ENCODE data around the gene NLGN2. TPM values are rescaled to one million over a fixed set of nuclear protein-coding genes. Genes with fewer than 3 reads are reported as not detected.

The NLGN2 gene
- total RNA-seq, 2 donors from 2014 or later: 78.5 to 121 TPM

- no peaks in the 10 kb centered on the region for H3K9me3 Mint-ChIP-seq
- H3K36me3 ChIP-seq (ENCODE audit: control insufficient read depth, insufficient read depth, low read length): no peaks in the 10 kb centered on the region
- no peaks in the 10 kb centered on the region for H3K9me3 ChIP-seq (ENCODE audit: control insufficient read depth, low read length)
- H3K27ac Mint-ChIP-seq: no peak overlapping the region
- peaks cover 18% of the 10 kb centered on the region for H3K4me1 Mint-ChIP-seq
- TF ChIP-seq, protein P1, sequence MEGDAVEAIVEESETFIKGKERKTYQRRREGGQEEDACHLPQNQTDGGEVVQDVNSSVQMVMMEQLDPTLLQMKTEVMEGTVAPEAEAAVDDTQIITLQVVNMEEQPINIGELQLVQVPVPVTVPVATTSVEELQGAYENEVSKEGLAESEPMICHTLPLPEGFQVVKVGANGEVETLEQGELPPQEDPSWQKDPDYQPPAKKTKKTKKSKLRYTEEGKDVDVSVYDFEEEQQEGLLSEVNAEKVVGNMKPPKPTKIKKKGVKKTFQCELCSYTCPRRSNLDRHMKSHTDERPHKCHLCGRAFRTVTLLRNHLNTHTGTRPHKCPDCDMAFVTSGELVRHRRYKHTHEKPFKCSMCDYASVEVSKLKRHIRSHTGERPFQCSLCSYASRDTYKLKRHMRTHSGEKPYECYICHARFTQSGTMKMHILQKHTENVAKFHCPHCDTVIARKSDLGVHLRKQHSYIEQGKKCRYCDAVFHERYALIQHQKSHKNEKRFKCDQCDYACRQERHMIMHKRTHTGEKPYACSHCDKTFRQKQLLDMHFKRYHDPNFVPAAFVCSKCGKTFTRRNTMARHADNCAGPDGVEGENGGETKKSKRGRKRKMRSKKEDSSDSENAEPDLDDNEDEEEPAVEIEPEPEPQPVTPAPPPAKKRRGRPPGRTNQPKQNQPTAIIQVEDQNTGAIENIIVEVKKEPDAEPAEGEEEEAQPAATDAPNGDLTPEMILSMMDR (conservative IDR thresholded peaks at IDR 0.05): no peak
- DNase-seq: no peak
- no peak overlapping the region for H3K27ac ChIP-seq (ENCODE audit: low read depth, low read length)
- no peak overlapping the region for H3K4me3 ChIP-seq (ENCODE audit: low read length)
- no peaks in the 10 kb centered on the region for H3K4me1 ChIP-seq (ENCODE audit: control insufficient read depth, insufficient read depth, low read length)
- no peak overlapping the region for H3K9ac ChIP-seq (ENCODE audit: extremely low read depth, low read length, poor library complexity, severe bottlenecking)
- peaks cover 43% of the 10 kb centered on the region for H3K27me3 ChIP-seq (ENCODE audit: control insufficient read depth, insufficient read depth, low read length, poor library complexity, severe bottlenecking)
- 80 to 93% methylated on average over 2 of the region's 2 CpGs for WGBS, 2 experiments (ENCODE audit: insufficient coverage in 1 of 2, insufficient read length in 1 of 2)
- no peaks in the 10 kb centered on the region for H3K36me3 Mint-ChIP-seq (ENCODE audit: low read depth)
- peaks cover 83% of the 10 kb centered on the region for H3K27me3 Mint-ChIP-seq (ENCODE audit: insufficient read depth)
- H3K4me3 Mint-ChIP-seq: no peak overlapping the region
Measured at GRCh38 chr17:7442142-7442541, 34.5 kb downstream of the NLGN2 start.

- peaks cover 79% of the 10 kb centered on the region for H3K27me3 Mint-ChIP-seq (ENCODE audit: insufficient read depth)
- no peaks in the 10 kb centered on the region for H3K36me3 ChIP-seq (ENCODE audit: control insufficient read depth, insufficient read depth, low read length)
- TF ChIP-seq, protein P1 (conservative IDR thresholded peaks at IDR 0.05): no peak
- H3K4me1 Mint-ChIP-seq: peaks cover 8% of the 10 kb centered on the region
- H3K9me3 Mint-ChIP-seq: no peaks in the 10 kb centered on the region
- H3K27me3 ChIP-seq (ENCODE audit: control insufficient read depth, insufficient read depth, low read length, poor library complexity, severe bottlenecking): peaks cover 27% of the 10 kb centered on the region
- no peaks in the 10 kb centered on the region for H3K9me3 ChIP-seq (ENCODE audit: control insufficient read depth, low read length)
- no peak overlapping the region for H3K4me3 Mint-ChIP-seq
- WGBS, 2 experiments (ENCODE audit: insufficient coverage in 1 of 2, insufficient read length in 1 of 2): 85 to 97% methylated on average over 6 to 7 of the region's 7 CpGs
- no peak overlapping the region for H3K4me3 ChIP-seq (ENCODE audit: low read length)
- H3K27ac Mint-ChIP-seq: no peak overlapping the region
- no peaks in the 10 kb centered on the region for H3K4me1 ChIP-seq (ENCODE audit: control insufficient read depth, insufficient read depth, low read length)
- no peaks in the 10 kb centered on the region for H3K36me3 Mint-ChIP-seq (ENCODE audit: low read depth)
- DNase-seq: no peak
- no peak overlapping the region for H3K9ac ChIP-seq (ENCODE audit: extremely low read depth, low read length, poor library complexity, severe bottlenecking)
- no peak overlapping the region for H3K27ac ChIP-seq (ENCODE audit: low read depth, low read length)
Measured at GRCh38 chr17:7443499-7444485, 36.1 kb downstream of the NLGN2 start.

GRCh38 chr17:7444682-7445618 lies 37.3 kb downstream of the NLGN2 start, which contains the start of gene CHRNB1:
Gene CHRNB1, plus strand, starts transcription at chr17:7445061. Its CDS starts 67 bp downstream, at chr17:7445128.
- H3K4me1 Mint-ChIP-seq: peaks cover 6% of the 10 kb centered on the region
- peak within 1 kb of the TSS; percentile 71 for H3K4me3 Mint-ChIP-seq
- Histone ChIP-seq H3K9ac (ENCODE audit: extremely low read depth, low read length, poor library complexity, severe bottlenecking) (peak within 1 kb of the TSS; percentile 50), H3K4me1 (ENCODE audit: control insufficient read depth, insufficient read depth, low read length) (no peaks in the 10 kb centered on the region), H3K4me3 (ENCODE audit: low read length) (peak within 1 kb of the TSS; percentile 79), H3K27me3 (ENCODE audit: control insufficient read depth, insufficient read depth, low read length, poor library complexity, severe bottlenecking) (peaks cover 16% of the 10 kb centered on the region), H3K27ac (ENCODE audit: low read depth, low read length) (no peak within 1 kb of the TSS), H3K36me3 (ENCODE audit: control insufficient read depth, insufficient read depth, low read length) (no peaks in the 10 kb centered on the region), H3K9me3 (ENCODE audit: control insufficient read depth, low read length) (no peaks in the 10 kb centered on the region)
- WGBS, 2 experiments (ENCODE audit: insufficient coverage in 1 of 2, insufficient read length in 1 of 2): 3 to 5% methylated on average over 31 to 51 of the region's 51 CpGs
- TF ChIP-seq, protein P1 (conservative IDR thresholded peaks at IDR 0.05): peak; percentile 50
- H3K36me3 Mint-ChIP-seq (ENCODE audit: low read depth): no peaks in the 10 kb centered on the region
- peak within 1 kb of the TSS; percentile 93 for H3K27ac Mint-ChIP-seq
- no peaks in the 10 kb centered on the region for H3K9me3 Mint-ChIP-seq
- peak; percentile 98 for DNase-seq
- peaks cover 71% of the 10 kb centered on the region for H3K27me3 Mint-ChIP-seq (ENCODE audit: insufficient read depth)
